K562 (cell line): ENCODE data around the gene BORCS8. TPM values are rescaled to one million over a fixed set of nuclear protein-coding genes. Genes with fewer than 3 reads are reported as not detected.

Source experiments
- BCOR ChIP-seq: fragments of 450-650 bp; IDR thresholded peaks from 2 replicates; pipeline ENCODE4 v1.6.1; 2016
- BMI1 ChIP-seq: fragments of 150-350 bp; IDR thresholded peaks from 2 replicates; pipeline ENCODE4 v1.6.1; 2014; ENCODE audit warnings: low read length
- CEBPG ChIP-seq, 3 experiments: fragments of 200-800 bp in 1 of 3; sonication (Bioruptor generic) in 1 of 3; sonication (generic) in 1 of 3; formaldehyde crosslinking in 1 of 3; IDR thresholded peaks in 2 of 3; conservative IDR thresholded peaks in 1 of 3; 2 replicates each; pipeline versions ENCODE4 v1.6.1 to v1.8.0; 2016 to 2022; ENCODE audit warnings: missing compliant biosample characterization in 2 of 3, missing genetic modification characterization in 2 of 3, mild to moderate bottlenecking in 1 of 3, missing genetic modification reagents in 1 of 3
- DDX20 ChIP-seq: fragments of 450-650 bp; IDR thresholded peaks from 2 replicates; pipeline ENCODE4 v1.6.1; 2016; ENCODE audit warnings: missing genetic modification characterization, low read depth, mild to moderate bottlenecking, missing compliant biosample characterization, moderate library complexity
- DEAF1 ChIP-seq: fragments of 450-650 bp; formaldehyde crosslinking; IDR thresholded peaks from 2 replicates; pipeline ENCODE4 v1.4.0; 2020; ENCODE audit warnings: mild to moderate bottlenecking, moderate library complexity
- FOXK1 ChIP-seq: sonication (generic); formaldehyde crosslinking; IDR thresholded peaks from 2 replicates; pipeline ENCODE4 v1.8.0; 2022; ENCODE audit warnings: missing genetic modification reagents, mild to moderate bottlenecking, borderline replicate concordance
- GABPB2 ChIP-seq: fragments of 250-450 bp; sonication (Bioruptor Pico); conservative IDR thresholded peaks from 2 replicates; pipeline ENCODE4 v1.5.1; 2021; ENCODE audit warnings: mild to moderate bottlenecking
- MYC ChIP-seq, 2 experiments: fragments of 250-450 bp in 1 of 2; sonication (Bioruptor Pico) in 1 of 2; IDR thresholded peaks; 2 replicates each; pipeline versions ENCODE4 v1.5.1 to v1.6.1; 2012 to 2021; ENCODE audit warnings: low read depth in 2 of 2, borderline replicate concordance in 1 of 2, improper control_type of control experiment in 1 of 2, low read length in 1 of 2, mild to moderate bottlenecking in 1 of 2, moderate library complexity in 1 of 2
- NFIC ChIP-seq: fragments of 450-650 bp; IDR thresholded peaks from 2 replicates; pipeline ENCODE4 v1.6.1; 2017; ENCODE audit warnings: mild to moderate bottlenecking, inconsistent platforms
- PHTF2 ChIP-seq: fragments of 250-450 bp; sonication (Bioruptor Pico); IDR thresholded peaks from 2 replicates; pipeline ENCODE4 v1.5.0; 2021; ENCODE audit warnings: mild to moderate bottlenecking
- POLR2AphosphoS2 ChIP-seq: IDR thresholded peaks from 2 replicates; pipeline ENCODE4 v1.6.1; 2012; ENCODE audit warnings: low read length, improper control_type of control experiment
- SP2 ChIP-seq: IDR thresholded peaks from 2 replicates; pipeline ENCODE4 v1.6.1; 2011; ENCODE audit warnings: mild to moderate bottlenecking, low read depth, low read length, moderate library complexity; ENCODE audit not compliant: poor library complexity, severe bottlenecking; ENCODE audit errors: extremely low read depth
- TGIF2 ChIP-seq: sonication (generic); formaldehyde crosslinking; IDR thresholded peaks from 2 replicates; pipeline ENCODE4 v1.8.1; 2022; ENCODE audit warnings: mild to moderate bottlenecking, missing genetic modification reagents, moderate library complexity
- ZNF140 ChIP-seq: fragments of 250-450 bp; sonication (Bioruptor Pico); IDR thresholded peaks from 2 replicates; pipeline ENCODE4 v1.8.0; 2021; ENCODE audit warnings: moderate library complexity, mild to moderate bottlenecking, inconsistent platforms
- ZNF384 ChIP-seq: IDR thresholded peaks from 2 replicates; pipeline ENCODE4 v1.6.1; 2012; ENCODE audit warnings: low read depth, low read length, improper control_type of control experiment
- ZNF764 ChIP-seq: fragments of 250-450 bp; sonication (Bioruptor Pico); IDR thresholded peaks from 2 replicates; pipeline ENCODE4 v1.4.0; 2020; ENCODE audit warnings: low read depth, mild to moderate bottlenecking, moderate library complexity
- ZNF785 ChIP-seq: fragments of 250-450 bp; sonication (Bioruptor Pico); IDR thresholded peaks from 2 replicates; pipeline ENCODE4 v1.4.0; 2020; ENCODE audit warnings: mild to moderate bottlenecking
- ZSCAN32 ChIP-seq: fragments of 450-650 bp; formaldehyde crosslinking; IDR thresholded peaks from 2 replicates; pipeline ENCODE4 v1.4.0; 2020; ENCODE audit warnings: mild to moderate bottlenecking, moderate library complexity
- polyA plus RNA-seq, 8 experiments: library from polyadenylated mRNA; depleted of rRNA in 4 of 8; stranded (reverse) in 5 of 8; unstranded in 3 of 8; fragments of >200 nt; fragmentation: Nextera tagmentation in 2 of 8; fragmentation: Illumina TruSeq in 1 of 8; extraction: Ambion mirVana in 2 of 8; extraction: Trizol in 1 of 8; gene quantifications; 2 replicates each; pipeline versions ENCODE4 v1.2.1 to v1.2.3, GENCODE V29; 2011 to 2014; ENCODE audit warnings: inconsistent platforms in 1 of 8, missing spikeins in 1 of 8
- total RNA-seq, 7 experiments: library from RNA; depleted of rRNA in 6 of 7; stranded (reverse); fragments of >200 nt in 6 of 7; fragmentation: Illumina TruSeq in 2 of 7; extraction: Trizol in 2 of 7; gene quantifications; 2 replicates each; pipeline versions ENCODE4 v1.2.1 to v1.2.3, GENCODE V29; 2011 to 2021; ENCODE audit warnings: low replicate concordance in 1 of 7
- TF ChIP-seq, protein P1 (sequence below), 2 experiments: fragments of 250-450 bp in 1 of 2; fragments of 450-650 bp in 1 of 2; sonication (Bioruptor Pico) in 1 of 2; IDR thresholded peaks; 2 replicates each; pipeline versions ENCODE4 v1.6.1 to v1.8.0; 2016 to 2021; ENCODE audit warnings: mild to moderate bottlenecking in 2 of 2, moderate library complexity in 2 of 2, missing compliant biosample characterization in 1 of 2, missing genetic modification characterization in 1 of 2
- TF ChIP-seq, protein P2 (sequence below): fragments of 250-450 bp; sonication (Bioruptor Pico); IDR thresholded peaks from 2 replicates; pipeline ENCODE4 v1.5.0; 2021
- TF ChIP-seq, protein P3 (sequence below): IDR thresholded peaks from 3 replicates; pipeline ENCODE4 v1.6.1; 2011; ENCODE audit warnings: borderline replicate concordance, mild to moderate bottlenecking, moderate library complexity; ENCODE audit not compliant: insufficient read length; ENCODE audit errors: extremely low read depth

BORCS8 gene
- total and polyA plus RNA-seq, 9 of the 15 experiments (the other 6 are each of a cell fraction or from before 2014, with no cell fraction given) = 4.6 to 33.6 (median 16.3) TPM

GRCh38 chr19:19224852-19225494 is 33.0 kb upstream of the BORCS8 start (continued):
- TF ChIP-seq GABPB2 (CRISPR knock-in tag) = no peak
- no peak for TF ChIP-seq ZSCAN32
- TF ChIP-seq, protein P1, sequence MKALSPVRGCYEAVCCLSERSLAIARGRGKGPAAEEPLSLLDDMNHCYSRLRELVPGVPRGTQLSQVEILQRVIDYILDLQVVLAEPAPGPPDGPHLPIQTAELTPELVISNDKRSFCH (CRISPR knock-in tag; IDR thresholded peaks at IDR 0.05) = no peak
- TF ChIP-seq, protein P1 (tag; IDR thresholded peaks at IDR 0.05) = peak; percentile 89
- TF ChIP-seq ZNF785 (CRISPR knock-in tag) = no peak
- TF ChIP-seq ZNF764 = no peak
- no peak for TF ChIP-seq POLR2AphosphoS2
- no peak; the same call in 1 of the 2 replicates for TF ChIP-seq CEBPG (CRISPR knock-in tag; IDR thresholded peaks at IDR 0.05)
- no peak for TF ChIP-seq CEBPG (tag; conservative IDR thresholded peaks at IDR 0.05 in 1 of 2, IDR thresholded peaks at IDR 0.05 in 1 of 2)
- TF ChIP-seq BCOR = no peak
- TF ChIP-seq DEAF1 (CRISPR knock-in tag) = peak; percentile 46
- no peak for TF ChIP-seq PHTF2
- peak; percentile 93 for TF ChIP-seq MYC (IDR thresholded peaks at IDR 0.05; ENCODE audit: low read depth, low read length)
- TF ChIP-seq MYC (CRISPR knock-in tag; IDR thresholded peaks at IDR 0.05; ENCODE audit: borderline replicate concordance, low read depth) = no peak
- no peak for TF ChIP-seq FOXK1 (CRISPR knock-in tag)
- no peak for TF ChIP-seq BMI1
- no peak for TF ChIP-seq ZNF140
- TF ChIP-seq, protein P2, sequence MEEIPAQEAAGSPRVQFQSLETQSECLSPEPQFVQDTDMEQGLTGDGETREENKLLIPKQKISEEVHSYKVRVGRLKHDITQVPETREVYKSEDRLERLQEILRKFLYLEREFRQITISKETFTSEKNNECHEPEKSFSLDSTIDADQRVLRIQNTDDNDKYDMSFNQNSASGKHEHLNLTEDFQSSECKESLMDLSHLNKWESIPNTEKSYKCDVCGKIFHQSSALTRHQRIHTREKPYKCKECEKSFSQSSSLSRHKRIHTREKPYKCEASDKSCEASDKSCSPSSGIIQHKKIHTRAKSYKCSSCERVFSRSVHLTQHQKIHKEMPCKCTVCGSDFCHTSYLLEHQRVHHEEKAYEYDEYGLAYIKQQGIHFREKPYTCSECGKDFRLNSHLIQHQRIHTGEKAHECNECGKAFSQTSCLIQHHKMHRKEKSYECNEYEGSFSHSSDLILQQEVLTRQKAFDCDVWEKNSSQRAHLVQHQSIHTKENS (CRISPR knock-in tag) = no peak
- TF ChIP-seq SP2 = no peak
- no peak for TF ChIP-seq DDX20 (tag)
- peak; percentile 98; the same call in 1 of the 2 replicates for TF ChIP-seq TGIF2
- peak; percentile 80 for TF ChIP-seq NFIC
- TF ChIP-seq, protein P3, sequence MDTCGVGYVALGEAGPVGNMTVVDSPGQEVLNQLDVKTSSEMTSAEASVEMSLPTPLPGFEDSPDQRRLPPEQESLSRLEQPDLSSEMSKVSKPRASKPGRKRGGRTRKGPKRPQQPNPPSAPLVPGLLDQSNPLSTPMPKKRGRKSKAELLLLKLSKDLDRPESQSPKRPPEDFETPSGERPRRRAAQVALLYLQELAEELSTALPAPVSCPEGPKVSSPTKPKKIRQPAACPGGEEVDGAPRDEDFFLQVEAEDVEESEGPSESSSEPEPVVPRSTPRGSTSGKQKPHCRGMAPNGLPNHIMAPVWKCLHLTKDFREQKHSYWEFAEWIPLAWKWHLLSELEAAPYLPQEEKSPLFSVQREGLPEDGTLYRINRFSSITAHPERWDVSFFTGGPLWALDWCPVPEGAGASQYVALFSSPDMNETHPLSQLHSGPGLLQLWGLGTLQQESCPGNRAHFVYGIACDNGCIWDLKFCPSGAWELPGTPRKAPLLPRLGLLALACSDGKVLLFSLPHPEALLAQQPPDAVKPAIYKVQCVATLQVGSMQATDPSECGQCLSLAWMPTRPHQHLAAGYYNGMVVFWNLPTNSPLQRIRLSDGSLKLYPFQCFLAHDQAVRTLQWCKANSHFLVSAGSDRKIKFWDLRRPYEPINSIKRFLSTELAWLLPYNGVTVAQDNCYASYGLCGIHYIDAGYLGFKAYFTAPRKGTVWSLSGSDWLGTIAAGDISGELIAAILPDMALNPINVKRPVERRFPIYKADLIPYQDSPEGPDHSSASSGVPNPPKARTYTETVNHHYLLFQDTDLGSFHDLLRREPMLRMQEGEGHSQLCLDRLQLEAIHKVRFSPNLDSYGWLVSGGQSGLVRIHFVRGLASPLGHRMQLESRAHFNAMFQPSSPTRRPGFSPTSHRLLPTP = no peak
- 0 out of 2 replicates have a peak, but pooled peaks have one; percentile 6 for TF ChIP-seq ZNF384
